Islet of Langerhans (tissue), 1 donor: ENCODE data around the gene HMGN4.
"Not testable (repeated sequence)": the region's sequence is repeated elsewhere in the genome, so short reads cannot be mapped to it uniquely, and the experiment has no call there.

Experiments
- FAIRE-seq: peaks from one replicate; lab custom pipeline; 2011; peaks lifted over from hg19 to GRCh38; lab: Jason Lieb, UNC

Gene HMGN4

GRCh38 chr6:26522486-26523228 lies 15.5 kb upstream of the HMGN4 start:
- FAIRE-seq: not testable (repeated sequence)

- FAIRE-seq: not testable (repeated sequence)
Measured at GRCh38 chr6:26524314-26524713, 13.9 kb upstream of the HMGN4 start.

- no peak for FAIRE-seq
Measured at GRCh38 chr6:26524722-26525370, 13.3 kb upstream of the HMGN4 start.

- FAIRE-seq: no peak
Measured at GRCh38 chr6:26525838-26526237, 12.3 kb upstream of the HMGN4 start.

GRCh38 chr6:26526928-26527327 lies 11.2 kb upstream of the HMGN4 start:
- no peak for FAIRE-seq

DNA sequence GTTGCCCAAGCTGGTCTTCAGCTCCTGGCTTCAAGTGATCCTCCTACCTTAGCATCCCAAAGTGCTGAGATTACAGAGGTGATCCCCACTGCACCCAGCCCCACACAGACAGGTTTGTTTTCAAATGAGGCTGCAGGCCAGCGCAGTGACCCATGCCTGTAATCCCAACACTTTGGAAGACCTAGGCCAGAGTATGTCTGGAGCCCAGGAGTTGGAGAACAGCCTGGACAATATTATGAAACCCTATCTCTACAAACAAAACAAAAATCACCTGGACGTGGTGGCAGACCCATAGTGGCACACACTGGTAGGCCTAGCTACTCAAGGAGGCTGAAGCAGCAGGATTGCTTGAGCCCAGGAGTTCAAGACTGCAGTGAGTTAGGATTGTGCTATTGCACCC lies 8.0 kb upstream of the HMGN4 start:
- no peak for FAIRE-seq

DNA sequence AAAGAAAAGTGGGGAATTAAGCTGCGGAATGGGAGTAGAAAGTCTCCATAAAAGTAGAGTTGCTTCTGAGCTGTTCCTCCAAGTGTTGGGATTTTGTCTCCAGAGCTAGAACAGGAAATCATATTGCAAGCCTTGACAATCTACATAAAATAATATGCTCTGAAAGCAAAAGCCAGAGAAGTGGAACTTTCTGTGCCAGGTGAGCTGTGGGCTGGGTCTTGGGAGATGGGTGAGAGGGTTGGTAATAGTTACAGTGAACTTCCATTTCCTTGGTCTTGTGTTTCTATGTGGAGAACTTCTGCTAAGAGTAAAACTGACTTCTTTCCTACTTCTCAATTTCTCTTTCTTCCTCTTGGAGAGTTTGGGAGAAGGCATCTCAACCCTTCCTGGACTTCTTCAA lies 6.3 kb upstream of the HMGN4 start:
- FAIRE-seq: no peak

DNA sequence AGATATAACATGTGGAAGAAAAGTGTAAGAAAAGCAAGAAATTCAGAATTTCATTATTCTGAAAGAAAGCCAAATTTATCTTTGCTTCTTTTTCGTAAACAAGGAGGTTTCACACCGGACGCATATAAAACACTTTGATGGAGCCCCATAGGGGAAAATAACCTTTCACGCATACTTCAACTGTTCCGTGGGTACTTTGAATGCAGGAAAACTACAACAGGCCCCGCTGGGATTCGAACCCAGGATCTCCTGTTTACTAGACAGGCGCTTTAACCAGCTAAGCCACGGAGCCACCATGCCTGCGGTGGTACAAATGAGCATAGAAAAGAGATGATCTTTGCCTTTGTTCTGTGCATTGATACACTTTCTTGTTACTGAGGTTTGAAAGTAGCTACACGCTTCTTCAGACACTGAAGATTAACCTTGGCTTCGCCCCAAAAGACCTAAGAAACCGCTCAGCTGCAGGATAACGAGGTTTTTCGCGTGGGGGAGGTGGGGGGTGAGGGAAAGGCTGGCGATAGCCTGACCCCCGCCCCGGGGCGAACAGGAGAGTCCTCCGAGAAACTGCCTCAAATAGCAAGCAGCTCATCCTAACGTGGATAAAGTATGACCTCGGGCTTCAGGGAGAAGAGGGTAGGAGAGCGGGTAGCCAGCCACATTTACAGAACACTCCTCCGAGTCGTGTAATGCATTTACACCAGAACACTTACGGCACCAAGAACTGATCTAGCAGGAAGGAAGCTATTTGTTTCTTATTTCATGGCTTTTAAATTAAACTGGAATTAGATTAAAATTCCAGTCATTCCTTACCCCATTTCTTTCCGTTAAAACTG lies 5.3 kb upstream of the HMGN4 start:
- FAIRE-seq: no peak

DNA sequence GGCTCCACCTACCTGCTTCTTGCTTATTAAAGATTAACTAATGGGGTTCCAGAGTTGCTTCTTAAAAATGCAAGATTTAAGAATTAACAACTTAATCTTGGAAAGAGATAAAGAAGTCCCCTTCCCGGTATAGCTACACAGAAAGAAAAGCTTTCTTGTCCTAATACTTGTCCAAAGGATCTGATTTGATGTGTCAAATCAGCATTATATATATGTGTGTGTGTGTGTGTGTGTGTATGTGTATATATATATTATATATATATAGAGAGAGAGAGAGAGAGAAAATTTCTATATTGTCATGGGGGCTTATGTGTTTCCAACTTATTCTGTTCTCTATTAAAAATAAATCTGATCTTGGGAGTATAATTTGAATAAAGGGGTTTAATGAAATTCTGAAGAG lies 4.6 kb upstream of the HMGN4 start:
- FAIRE-seq: no peak

GRCh38 chr6:26534681-26535465 lies 3.3 kb upstream of the HMGN4 start:
- FAIRE-seq: no peak

- FAIRE-seq: no peak
Measured at GRCh38 chr6:26536571-26537159, 1.5 kb upstream of the HMGN4 start.

GRCh38 chr6:26537160-26537845 lies 863 bp upstream of the HMGN4 start:
- no peak for FAIRE-seq

- FAIRE-seq: no peak
Measured at GRCh38 chr6:26538572-26538902, 371 bp downstream of the HMGN4 start.

GRCh38 chr6:26539071-26539615 lies 977 bp downstream of the HMGN4 start:
- FAIRE-seq: no peak

DNA sequence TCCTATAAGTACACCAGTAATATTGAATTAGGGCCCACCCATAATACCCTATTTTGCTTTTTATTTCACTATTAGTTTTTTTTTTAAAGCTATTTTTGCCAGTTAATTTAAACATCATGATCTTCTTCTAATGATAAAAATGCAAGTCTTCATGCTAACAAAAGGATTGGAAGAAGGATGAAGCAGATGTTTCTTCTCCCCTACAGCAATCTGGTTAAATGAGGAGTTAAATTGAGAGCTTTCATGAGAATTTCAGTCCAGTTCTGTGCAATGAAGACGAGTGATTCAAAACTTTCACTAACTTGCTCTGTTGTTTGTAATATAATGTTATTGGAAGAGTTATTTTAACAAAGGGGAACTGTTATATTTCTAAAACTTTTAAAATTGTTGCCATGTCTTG lies 3.4 kb downstream of the HMGN4 start:
- FAIRE-seq: no peak

DNA sequence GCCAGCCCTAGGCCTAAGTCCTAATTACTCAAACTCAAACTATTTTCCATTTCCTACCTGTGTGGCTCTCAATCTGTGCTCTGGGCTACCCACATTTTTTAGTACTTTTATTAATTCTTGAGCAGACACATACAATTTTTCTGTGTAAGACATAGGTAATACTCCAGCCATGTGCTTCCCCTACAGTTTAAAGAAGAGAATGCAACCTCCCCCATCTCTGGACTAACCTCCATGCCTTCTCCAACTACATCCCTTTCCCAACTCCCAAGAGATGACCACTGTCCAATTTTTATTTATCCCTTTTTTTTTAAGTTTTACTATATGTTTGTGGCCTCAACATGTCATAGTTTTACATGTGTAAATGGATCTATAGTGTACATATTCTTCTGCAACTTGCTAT lies 5.8 kb downstream of the HMGN4 start:
- no peak for FAIRE-seq

GRCh38 chr6:26544473-26544872 lies 6.3 kb downstream of the HMGN4 start:
- FAIRE-seq: no peak

DNA sequence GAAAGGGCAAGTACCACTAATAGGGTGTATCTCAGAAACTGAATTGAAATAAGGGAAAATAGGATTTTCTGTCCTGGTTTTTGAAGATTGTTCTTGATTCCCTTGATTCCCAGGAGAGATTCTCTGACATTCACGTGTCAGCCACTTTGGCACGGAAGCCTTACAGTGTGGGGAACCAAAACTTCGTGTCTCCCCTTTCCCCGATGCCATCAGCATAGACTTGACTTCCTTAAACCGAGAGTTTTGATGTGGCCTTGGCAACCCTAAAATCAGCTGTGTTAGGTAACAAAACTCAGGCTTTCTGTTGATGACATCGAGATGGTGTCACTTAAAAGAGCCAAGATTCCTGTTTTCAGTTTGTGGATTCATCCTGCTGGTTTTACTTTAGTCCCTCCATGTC lies 7.5 kb downstream of the HMGN4 start:
- no peak for FAIRE-seq

- not testable (repeated sequence) for FAIRE-seq
Measured at GRCh38 chr6:26547363-26547762, 9.2 kb downstream of the HMGN4 start.

- no peak for FAIRE-seq
Measured at GRCh38 chr6:26550250-26550993, 12.3 kb downstream of the HMGN4 start.
